Hepatocyte (in vitro differentiated cells): Measurements from ENCODE around the gene EHD3. TPM values are rescaled to one million over a fixed set of nuclear protein-coding genes. Genes with fewer than 3 reads are reported as not detected.

Experiments
- DNase-seq: peaks from one replicate; pipeline ENCODE4 v3.0.0-alpha.2; 2016; ENCODE audit warnings: low spot score
- H2AFZ ChIP-seq: fragments of 200-600 bp; sonication (generic); 2 replicates; pipeline ENCODE4 v1.6.0; 2016; ENCODE audit warnings: antibody characterized with exemption, mild to moderate bottlenecking
- H3K27ac ChIP-seq: fragments of 200-600 bp; sonication (generic); 2 replicates; pipeline ENCODE4 v1.5.1; 2016; ENCODE audit warnings: mild to moderate bottlenecking
- H3K27me3 ChIP-seq: fragments of 200-600 bp; sonication (generic); 2 replicates; pipeline ENCODE4 v1.6.1; 2016
- H3K36me3 ChIP-seq: fragments of 200-600 bp; sonication (generic); replicated peaks from 2 replicates; pipeline ENCODE4 v1.5.1; 2016; ENCODE audit warnings: low read depth; ENCODE audit not compliant: insufficient read depth
- H3K4me1 ChIP-seq: fragments of 200-600 bp; sonication (generic); 2 replicates; pipeline ENCODE4 v1.5.1; 2016; ENCODE audit warnings: mild to moderate bottlenecking, moderate library complexity; ENCODE audit not compliant: insufficient read depth
- H3K4me2 ChIP-seq: fragments of 200-600 bp; sonication (generic); 2 replicates; pipeline ENCODE4 v1.6.0; 2016
- H3K4me3 ChIP-seq: fragments of 200-600 bp; sonication (generic); 2 replicates; pipeline ENCODE4 v1.5.1; 2016; ENCODE audit warnings: mild to moderate bottlenecking
- H3K79me2 ChIP-seq: fragments of 200-600 bp; sonication (generic); 2 replicates; pipeline ENCODE4 v1.6.0; 2017; ENCODE audit warnings: mild to moderate bottlenecking
- H3K9me2 ChIP-seq: fragments of 200-600 bp; sonication (generic); replicated peaks from 2 replicates; pipeline ENCODE4 v1.6.0; 2017; ENCODE audit warnings: mild to moderate bottlenecking; ENCODE audit not compliant: insufficient read depth
- H3K9me3 ChIP-seq: fragments of 200-600 bp; sonication (generic); 2 replicates; pipeline ENCODE4 v1.5.1; 2016; ENCODE audit warnings: low read depth, mild to moderate bottlenecking
- H4K20me1 ChIP-seq: fragments of 200-600 bp; sonication (generic); 2 replicates; pipeline ENCODE4 v1.6.0; 2016; ENCODE audit warnings: mild to moderate bottlenecking; ENCODE audit not compliant: insufficient read depth, poor library complexity, severe bottlenecking
- EZH2 ChIP-seq: fragments of 200-600 bp; sonication (generic); IDR thresholded peaks from 2 replicates; pipeline ENCODE4 v1.6.1; 2016; ENCODE audit warnings: antibody characterized with exemption, mild to moderate bottlenecking, borderline replicate concordance
- EZH2phosphoT487 ChIP-seq: fragments of 200-600 bp; sonication (generic); IDR thresholded peaks from one replicate; pipeline ENCODE4 v1.6.1; 2018; ENCODE audit warnings: antibody characterized with exemption, mild to moderate bottlenecking, low read depth, moderate library complexity; ENCODE audit not compliant: unreplicated experiment, severe bottlenecking
- WGBS: methylation state at CpG from one replicate; pipeline ENCODE4 v1.1.6; 2016; ENCODE audit warnings: low lambda C conversion rate; ENCODE audit errors: missing lambda C conversion rate; 5-methylcytosine and 5-hydroxymethylcytosine counted together
- polyA plus RNA-seq: library from polyadenylated mRNA; unstranded; fragments of >200 nt; fragmentation: Nextera tagmentation; extraction: Ambion mirVana; gene quantifications from 2 replicates; pipeline ENCODE4 v1.2.1, GENCODE V29; 2016
- total RNA-seq: library from RNA; depleted of rRNA; stranded (reverse); fragments of >200 nt; gene quantifications from 2 replicates; pipeline ENCODE4 v1.2.3, GENCODE V29; 2014
- TF ChIP-seq, protein P1 (sequence below): fragments of 200-600 bp; sonication (generic); IDR thresholded peaks from 2 replicates; pipeline ENCODE4 v1.5.1; 2016; ENCODE audit warnings: antibody characterized with exemption, mild to moderate bottlenecking; ENCODE audit not compliant: poor library complexity

The EHD3 gene
- total and polyA plus RNA-seq, 2 experiments from 2014 or later = 4.5 to 6.2 TPM

DNA sequence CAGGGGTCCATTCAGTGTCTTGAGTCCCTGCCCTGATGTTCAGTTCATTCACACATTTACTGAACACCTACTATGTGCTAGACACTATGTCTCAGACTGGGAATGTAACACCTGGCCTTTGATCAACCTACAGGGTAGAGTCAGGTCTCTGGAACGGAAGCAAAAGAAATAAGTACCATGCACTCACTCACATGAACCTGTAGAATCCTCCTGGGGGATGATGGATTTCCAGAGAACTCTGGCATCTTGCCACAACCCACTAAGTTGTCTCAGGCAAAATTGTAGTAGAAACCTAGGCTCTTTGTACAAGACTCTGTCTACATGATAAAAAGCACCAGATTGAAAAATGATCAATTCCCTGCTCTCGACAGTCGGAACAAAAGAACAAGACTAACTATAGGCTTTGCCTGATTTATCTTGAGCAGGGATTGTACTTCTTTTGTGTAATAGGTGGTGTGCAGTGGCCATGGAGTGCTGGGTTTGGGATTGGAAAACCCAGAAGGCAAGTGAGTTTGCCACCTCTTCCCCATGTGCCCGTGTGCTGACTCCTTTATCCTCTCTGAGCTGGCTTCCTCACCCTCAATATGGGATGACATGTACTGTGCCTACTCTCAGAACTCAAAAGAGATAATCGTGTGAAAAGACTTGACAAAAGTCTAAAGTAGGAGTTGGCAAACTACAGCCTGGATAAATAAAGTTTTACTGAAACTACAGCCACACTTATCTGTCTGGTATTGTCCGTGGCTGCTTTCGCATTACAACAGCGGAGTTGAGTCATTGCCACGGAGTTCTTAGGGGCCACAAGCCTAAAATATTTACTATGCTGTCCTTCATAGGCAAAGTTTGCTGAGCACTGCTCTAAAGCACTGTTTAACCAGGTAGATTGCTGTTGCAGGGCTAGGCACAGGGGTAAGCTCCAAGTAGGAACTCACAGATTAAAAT, 21.0 kb upstream of the EHD3 start:
- no peak overlapping the region for H2AFZ ChIP-seq

DNA sequence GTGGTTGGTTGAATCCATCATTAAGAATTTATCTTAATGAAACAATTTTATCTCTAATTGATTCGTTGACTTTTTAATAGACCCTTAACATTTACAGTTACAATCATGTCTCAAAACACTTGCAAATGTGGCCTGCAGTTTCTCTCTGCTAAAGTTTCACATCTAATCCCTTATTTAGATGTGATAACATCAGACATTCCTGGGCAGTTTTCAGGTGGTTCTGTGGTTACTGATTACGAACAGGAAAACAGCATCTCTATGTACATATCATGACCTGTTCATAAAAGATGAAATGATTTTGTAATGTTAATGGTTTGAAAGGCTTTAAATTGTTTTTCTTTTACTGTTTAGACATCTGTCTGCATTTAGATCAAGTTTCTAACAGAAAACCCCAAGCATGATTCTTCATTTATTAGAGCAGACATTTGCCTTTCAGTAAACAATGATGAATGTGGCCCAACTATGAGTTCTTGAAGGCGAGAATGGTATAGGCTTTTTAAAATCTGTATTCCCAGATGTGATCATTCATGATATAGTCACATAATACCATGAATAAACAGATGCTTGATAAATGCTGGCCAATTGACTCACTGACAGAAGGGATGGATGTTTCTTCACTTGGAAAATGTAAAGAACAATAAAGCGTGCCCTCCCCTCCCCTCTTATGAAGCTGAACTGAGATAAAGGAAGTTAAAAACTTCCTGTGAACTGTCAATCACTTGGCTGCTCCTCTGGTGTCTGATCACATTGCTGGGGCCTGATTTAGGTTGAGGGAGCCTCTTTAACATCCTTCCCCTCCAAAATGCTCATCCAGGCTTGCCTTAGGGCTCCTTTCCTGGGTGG, 20.1 kb upstream of the EHD3 start:
- no peaks in the 10 kb centered on the region for H3K27me3 ChIP-seq
- TF ChIP-seq, protein P1, sequence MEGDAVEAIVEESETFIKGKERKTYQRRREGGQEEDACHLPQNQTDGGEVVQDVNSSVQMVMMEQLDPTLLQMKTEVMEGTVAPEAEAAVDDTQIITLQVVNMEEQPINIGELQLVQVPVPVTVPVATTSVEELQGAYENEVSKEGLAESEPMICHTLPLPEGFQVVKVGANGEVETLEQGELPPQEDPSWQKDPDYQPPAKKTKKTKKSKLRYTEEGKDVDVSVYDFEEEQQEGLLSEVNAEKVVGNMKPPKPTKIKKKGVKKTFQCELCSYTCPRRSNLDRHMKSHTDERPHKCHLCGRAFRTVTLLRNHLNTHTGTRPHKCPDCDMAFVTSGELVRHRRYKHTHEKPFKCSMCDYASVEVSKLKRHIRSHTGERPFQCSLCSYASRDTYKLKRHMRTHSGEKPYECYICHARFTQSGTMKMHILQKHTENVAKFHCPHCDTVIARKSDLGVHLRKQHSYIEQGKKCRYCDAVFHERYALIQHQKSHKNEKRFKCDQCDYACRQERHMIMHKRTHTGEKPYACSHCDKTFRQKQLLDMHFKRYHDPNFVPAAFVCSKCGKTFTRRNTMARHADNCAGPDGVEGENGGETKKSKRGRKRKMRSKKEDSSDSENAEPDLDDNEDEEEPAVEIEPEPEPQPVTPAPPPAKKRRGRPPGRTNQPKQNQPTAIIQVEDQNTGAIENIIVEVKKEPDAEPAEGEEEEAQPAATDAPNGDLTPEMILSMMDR = no peak
- TF ChIP-seq EZH2 (no peak), EZH2phosphoT487 (no peak)
- H3K4me3 ChIP-seq = no peak overlapping the region
- 13% methylated on average over 4 of the region's 4 CpGs for WGBS
- no peaks in the 10 kb centered on the region for H3K79me2 ChIP-seq
- H3K27ac ChIP-seq = peak overlapping the region; percentile 50
- no peak overlapping the region for H3K4me2 ChIP-seq
- H3K9me2 ChIP-seq = no peaks in the 10 kb centered on the region
- no peak for DNase-seq
- H4K20me1 ChIP-seq = no peaks in the 10 kb centered on the region
- H2AFZ ChIP-seq = no peak overlapping the region
- H3K4me1 ChIP-seq = no peaks in the 10 kb centered on the region
- H3K9me3 ChIP-seq = no peaks in the 10 kb centered on the region
- no peaks in the 10 kb centered on the region for H3K36me3 ChIP-seq

More for the DNA sequence above, 21.0 kb upstream of the EHD3 start:
- DNase-seq = peak; percentile 38
- TF ChIP-seq EZH2phosphoT487 = no peak
- no peak for TF ChIP-seq EZH2
- TF ChIP-seq, protein P1 = no peak
- H3K27me3 ChIP-seq = no peaks in the 10 kb centered on the region
- no peaks in the 10 kb centered on the region for H3K4me1 ChIP-seq
- 67% methylated on average over 9 of the region's 9 CpGs for WGBS
- H3K36me3 ChIP-seq = no peaks in the 10 kb centered on the region
- no peaks in the 10 kb centered on the region for H3K9me2 ChIP-seq
- H3K4me2 ChIP-seq = no peak overlapping the region
- H3K4me3 ChIP-seq = no peak overlapping the region
- H3K9me3 ChIP-seq = no peaks in the 10 kb centered on the region
- H4K20me1 ChIP-seq = no peaks in the 10 kb centered on the region
- H3K79me2 ChIP-seq = no peaks in the 10 kb centered on the region
- H3K27ac ChIP-seq = peak overlapping the region; percentile 50

DNA sequence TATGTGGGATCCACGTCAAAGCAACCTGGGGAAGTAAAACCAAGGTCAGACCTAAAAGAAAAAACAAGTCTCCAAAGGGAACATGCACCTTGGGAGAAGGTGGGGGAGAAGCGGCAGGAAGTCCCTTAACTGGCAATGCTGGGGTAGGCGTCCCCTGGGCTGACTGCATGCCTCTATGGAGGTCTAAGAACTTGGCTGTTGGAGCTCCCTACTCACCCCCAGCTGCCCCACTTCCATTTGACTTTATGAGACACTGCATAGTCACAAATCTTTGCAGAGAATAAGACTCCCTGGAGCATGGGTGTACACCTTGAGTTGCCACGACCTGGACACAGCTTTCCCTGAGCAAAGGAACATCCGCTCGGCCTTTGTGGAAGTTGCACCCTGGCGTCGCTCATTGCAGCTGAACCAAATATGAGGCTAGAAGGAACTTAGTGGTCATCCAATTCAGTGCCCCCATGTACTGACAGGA, 19.5 kb upstream of the EHD3 start:
- Histone ChIP-seq H3K27ac (no peak overlapping the region), H3K4me3 (no peak overlapping the region), H3K36me3 (no peaks in the 10 kb centered on the region)

More for the DNA sequence above, 19.5 kb upstream of the EHD3 start:
- Histone ChIP-seq H2AFZ (no peak overlapping the region), H3K9me3 (no peaks in the 10 kb centered on the region), H3K79me2 (no peaks in the 10 kb centered on the region), H3K27me3 (no peaks in the 10 kb centered on the region), H3K4me1 (no peaks in the 10 kb centered on the region), H3K9me2 (no peaks in the 10 kb centered on the region), H3K4me2 (no peak overlapping the region), H4K20me1 (no peaks in the 10 kb centered on the region)
- TF ChIP-seq, protein P1 = no peak
- no peak for TF ChIP-seq EZH2phosphoT487
- TF ChIP-seq EZH2 = no peak
- whole genome bisulfite sequencing = 92% methylated on average over 8 of the region's 8 CpGs
- no peak for DNase-seq
